ENCODE measurements around the gene APMAP.

DNA sequence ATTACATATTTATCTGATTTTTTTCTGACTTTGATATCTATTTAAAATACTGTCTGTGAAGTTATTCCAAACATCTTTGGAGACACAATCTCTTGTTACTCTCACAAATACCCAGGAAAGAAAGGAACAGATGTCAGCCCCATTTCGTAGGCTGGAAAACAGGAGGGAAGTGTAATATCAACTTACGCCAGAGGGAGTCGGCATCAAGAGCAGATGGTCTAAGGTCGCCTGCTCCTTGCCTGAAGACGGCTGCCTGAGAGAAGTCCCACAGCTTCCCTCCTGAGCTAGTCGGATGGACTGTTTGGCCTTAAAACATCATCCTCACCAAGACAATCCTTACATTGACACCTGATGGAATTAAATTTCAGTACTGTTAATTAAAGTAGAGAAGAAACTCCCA lies 30.0 kb downstream of the APMAP start:
- TF ChIP-seq, protein P1, sequence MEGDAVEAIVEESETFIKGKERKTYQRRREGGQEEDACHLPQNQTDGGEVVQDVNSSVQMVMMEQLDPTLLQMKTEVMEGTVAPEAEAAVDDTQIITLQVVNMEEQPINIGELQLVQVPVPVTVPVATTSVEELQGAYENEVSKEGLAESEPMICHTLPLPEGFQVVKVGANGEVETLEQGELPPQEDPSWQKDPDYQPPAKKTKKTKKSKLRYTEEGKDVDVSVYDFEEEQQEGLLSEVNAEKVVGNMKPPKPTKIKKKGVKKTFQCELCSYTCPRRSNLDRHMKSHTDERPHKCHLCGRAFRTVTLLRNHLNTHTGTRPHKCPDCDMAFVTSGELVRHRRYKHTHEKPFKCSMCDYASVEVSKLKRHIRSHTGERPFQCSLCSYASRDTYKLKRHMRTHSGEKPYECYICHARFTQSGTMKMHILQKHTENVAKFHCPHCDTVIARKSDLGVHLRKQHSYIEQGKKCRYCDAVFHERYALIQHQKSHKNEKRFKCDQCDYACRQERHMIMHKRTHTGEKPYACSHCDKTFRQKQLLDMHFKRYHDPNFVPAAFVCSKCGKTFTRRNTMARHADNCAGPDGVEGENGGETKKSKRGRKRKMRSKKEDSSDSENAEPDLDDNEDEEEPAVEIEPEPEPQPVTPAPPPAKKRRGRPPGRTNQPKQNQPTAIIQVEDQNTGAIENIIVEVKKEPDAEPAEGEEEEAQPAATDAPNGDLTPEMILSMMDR (IDR thresholded peaks at IDR 0.05) = no peak
- TF ChIP-seq POLR2A (IDR thresholded peaks at IDR 0.05) = no peak

All from uterus (tissue), 2 donors.